Measurements from ENCODE around the gene PSMB10.

GRCh38 chr16:67946128-67946569 is 9.5 kb upstream of the PSMB10 start:
- TF ChIP-seq CTCF (IDR thresholded peaks at IDR 0.05) (no peak), POLR2A (IDR thresholded peaks at IDR 0.05) (no peak)
